Body of pancreas (tissue), 4 donors: ENCODE results near the gene MAP9. TPM values are rescaled to one million over a fixed set of nuclear protein-coding genes. Genes with fewer than 3 reads are reported as not detected.

Source experiments
- ATAC-seq: fragments of 150-250 bp; one replicate; pipeline ENCODE4 v1.9.1; 2016
- DNase-seq, 4 donors: peaks; one replicate each; pipeline ENCODE4 v3.0.0-alpha.2; 2019
- H3K27ac ChIP-seq, 4 donors: fragments of 200-600 bp; sonication (generic); 1 replicate in 3 of 4; 2 replicates in 1 of 4; pipeline versions ENCODE4 v1.5.1 to v1.6.1; 2016 to 2019; ENCODE audit warnings: mild to moderate bottlenecking in 1 of 4, mixed read lengths in 1 of 4, moderate library complexity in 1 of 4
- H3K27me3 ChIP-seq, 2 donors: fragments of 200-600 bp; sonication (generic); one replicate each; pipeline ENCODE4 v1.6.0; 2016; ENCODE audit warnings: mild to moderate bottlenecking in 1 of 2
- H3K36me3 ChIP-seq, 2 donors: fragments of 200-600 bp; sonication (generic); replicated peaks in 1 of 2; 2 replicates each; pipeline ENCODE4 v1.5.1; 2016; ENCODE audit warnings: low read depth in 2 of 2; ENCODE audit not compliant: insufficient read depth in 1 of 2
- H3K4me1 ChIP-seq: fragments of 200-600 bp; sonication (generic); one replicate; pipeline ENCODE4 v1.6.0; 2016
- H3K4me3 ChIP-seq, 2 donors: fragments of 200-600 bp; sonication (generic); 1 replicate in 1 of 2; 2 replicates in 1 of 2; pipeline ENCODE4 v1.5.1; 2016 to 2019
- H3K9me3 ChIP-seq, 3 donors: fragments of 200-600 bp; sonication (generic); 1 replicate in 2 of 3; 2 replicates in 1 of 3; pipeline ENCODE4 v1.5.1; 2016
- CTCF ChIP-seq, 7 experiments: fragments of 450-650 bp in 4 of 7; fragments of 200-600 bp in 3 of 7; sonication (generic) in 3 of 7; IDR thresholded peaks; one replicate each; pipeline ENCODE4 v1.5.1; 2016 to 2019; ENCODE audit warnings: antibody characterized with exemption in 7 of 7
- POLR2A ChIP-seq, 3 donors: fragments of 450-650 bp; IDR thresholded peaks; one replicate each; pipeline ENCODE4 v1.6.1; 2016; ENCODE audit warnings: antibody characterized with exemption in 3 of 3, mild to moderate bottlenecking in 2 of 3
- WGBS, 2 donors: methylation state at CpG; one replicate each; pipeline ENCODE4 v1.1.5; 2017; 5-methylcytosine and 5-hydroxymethylcytosine counted together
- intact Hi-C: fragments of 100-400 bp; cut with DNase I; formaldehyde crosslinking; loops from one replicate; pipeline ENCODE4 v1.15.1; 2023
- total RNA-seq, 2 donors: library from RNA; depleted of rRNA; stranded (reverse); fragments of >200 nt; gene quantifications; one replicate each; pipeline ENCODE4 v1.1.0, GENCODE V29; 2016

The MAP9 gene
- total RNA-seq, 2 donors from 2014 or later = 5.2 to 7.9 TPM

GRCh38 chr4:155339999-155340398 is 36.8 kb downstream of the MAP9 start:
- H3K27ac ChIP-seq = no peak overlapping the region
- no peaks in the 10 kb centered on the region for H3K4me1 ChIP-seq
- no peaks in the 10 kb centered on the region for H3K36me3 ChIP-seq
- H3K9me3 ChIP-seq = peaks cover 0 to 16% (median 0%) of the 10 kb centered on the region in 3 donors
- no peak for TF ChIP-seq POLR2A (IDR thresholded peaks at IDR 0.05)
- 69 to 89% methylated on average over 5 to 6 of the region's 6 CpGs for WGBS, 2 donors
- intact Hi-C loops = no loop called here
- H3K27me3 ChIP-seq = no peaks in the 10 kb centered on the region
- DNase-seq (no peak), ATAC-seq (no peak)
- no peak overlapping the region for H3K4me3 ChIP-seq

- Histone ChIP-seq H3K27me3 (no peaks in the 10 kb centered on the region), H3K4me3 (no peak overlapping the region), H3K36me3 (no peaks in the 10 kb centered on the region), H3K9me3 (peaks cover 0 to 16% (median 0%) of the 10 kb centered on the region in 3 donors), H3K4me1 (no peaks in the 10 kb centered on the region), H3K27ac (no peak overlapping the region)
- DNase-seq = no peak
- no peak for ATAC-seq
- 65 to 74% methylated on average over 6 of the region's 6 CpGs for WGBS, 2 donors
- no peak for TF ChIP-seq POLR2A (IDR thresholded peaks at IDR 0.05)
- no peak for TF ChIP-seq CTCF (IDR thresholded peaks at IDR 0.05)
- intact Hi-C loops = no loop called here
Measured at GRCh38 chr4:155339588-155339987, 37.2 kb downstream of the MAP9 start.

DNA sequence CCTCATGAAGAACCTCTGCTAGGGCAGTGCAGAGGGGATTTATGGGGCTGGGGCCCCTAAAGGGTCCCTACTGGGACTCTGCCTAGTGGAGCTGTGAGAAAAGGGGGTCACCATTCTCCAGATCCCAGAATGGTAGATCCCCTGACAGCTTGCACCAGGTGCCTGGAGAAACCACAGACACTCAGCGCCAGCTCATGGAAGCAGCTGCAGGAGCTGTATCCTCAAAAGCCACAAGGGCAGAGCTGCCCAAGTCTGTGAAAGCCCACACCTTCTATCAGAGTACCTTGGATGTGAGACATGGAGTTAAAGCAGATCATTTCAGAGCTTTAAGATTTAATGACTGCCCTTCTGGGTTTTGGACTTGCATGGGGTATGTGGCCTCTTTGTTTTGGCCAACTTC is 38.6 kb downstream of the MAP9 start:
- H3K4me3 ChIP-seq = no peak overlapping the region
- 83 to 90% methylated on average over 1 of the region's 1 CpG for WGBS, 2 donors
- H3K9me3 ChIP-seq = peaks cover 0 to 16% (median 0%) of the 10 kb centered on the region in 3 donors
- no peaks in the 10 kb centered on the region for H3K4me1 ChIP-seq
- H3K27ac ChIP-seq = no peak overlapping the region
- no peaks in the 10 kb centered on the region for H3K27me3 ChIP-seq
- DNase-seq (no peak), ATAC-seq (no peak)
- no peaks in the 10 kb centered on the region for H3K36me3 ChIP-seq
- intact Hi-C loops = no loop called here
- TF ChIP-seq POLR2A (IDR thresholded peaks at IDR 0.05) = no peak
- TF ChIP-seq CTCF (IDR thresholded peaks at IDR 0.05) = no peak

DNA sequence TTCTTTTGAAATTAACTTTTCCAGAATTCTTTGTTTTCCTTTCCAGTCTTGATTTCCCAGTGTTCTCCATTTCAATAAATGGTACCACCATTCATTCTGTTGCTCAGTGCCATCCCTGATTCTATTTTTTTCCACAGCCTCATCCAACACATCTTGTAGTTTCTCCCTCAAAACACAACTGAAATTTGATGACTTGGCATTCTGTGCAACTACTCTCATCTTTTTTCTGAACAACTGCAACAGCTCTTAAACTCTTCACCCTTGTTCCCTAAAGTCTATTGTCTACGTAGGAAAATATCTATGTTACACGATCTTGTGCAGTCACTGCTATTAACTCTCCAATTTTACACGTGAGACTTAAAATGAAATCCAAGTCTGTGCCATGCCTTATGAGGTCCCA is 40.5 kb downstream of the MAP9 start:
- Histone ChIP-seq H3K27ac (no peak overlapping the region), H3K9me3 (peaks cover 0 to 16% (median 0%) of the 10 kb centered on the region in 3 donors), H3K4me3 (no peak overlapping the region), H3K4me1 (no peaks in the 10 kb centered on the region), H3K36me3 (no peaks in the 10 kb centered on the region), H3K27me3 (no peaks in the 10 kb centered on the region)
- intact Hi-C loops = no loop called here
- DNase-seq (no peak), ATAC-seq (no peak)
- 60 to 66% methylated on average over 3 of the region's 3 CpGs for WGBS, 2 donors
- no peak for TF ChIP-seq CTCF (IDR thresholded peaks at IDR 0.05)
- no peak for TF ChIP-seq POLR2A (IDR thresholded peaks at IDR 0.05)

GRCh38 chr4:155331478-155331877 is 45.3 kb downstream of the MAP9 start:
- no peak overlapping the region for H3K27ac ChIP-seq

More at GRCh38 chr4:155331478-155331877, 45.3 kb downstream of the MAP9 start:
- H3K9me3 ChIP-seq = no peaks in the 10 kb centered on the region
- TF ChIP-seq CTCF (IDR thresholded peaks at IDR 0.05) = no peak
- no peak for TF ChIP-seq POLR2A (IDR thresholded peaks at IDR 0.05)
- no peaks in the 10 kb centered on the region for H3K4me1 ChIP-seq
- ATAC-seq = no peak
- intact Hi-C loops = no loop called here
- H3K4me3 ChIP-seq = no peak overlapping the region
- H3K27me3 ChIP-seq = no peaks in the 10 kb centered on the region
- no peaks in the 10 kb centered on the region for H3K36me3 ChIP-seq
- no peak for DNase-seq
